ENCODE results near the gene PTPRR.
"Not testable (repeated sequence)": the region's sequence is repeated elsewhere in the genome, so short reads cannot be mapped to it uniquely, and the experiment has no call there.

Gene PTPRR

GRCh38 chr12:70838127-70838526 lies 82.4 kb downstream of the PTPRR start:
- no peak for DNase-seq

- no peak for DNase-seq
These were observed 83.5 kb downstream of the PTPRR start for GRCh38 chr12:70837026-70837425.

GRCh38 chr12:70835948-70836347 lies 84.6 kb downstream of the PTPRR start:
- DNase-seq = no peak

- DNase-seq = no peak
These were observed 89.0 kb downstream of the PTPRR start for GRCh38 chr12:70831543-70831942.

- no peak for DNase-seq
These were observed 90.1 kb downstream of the PTPRR start for GRCh38 chr12:70830221-70831061.

GRCh38 chr12:70829070-70829469 lies 91.5 kb downstream of the PTPRR start:
- no peak for DNase-seq

- no peak for DNase-seq
These were observed 92.2 kb downstream of the PTPRR start for GRCh38 chr12:70828351-70828750.

GRCh38 chr12:70826156-70826555 lies 94.4 kb downstream of the PTPRR start:
- DNase-seq = no peak

GRCh38 chr12:70824511-70824910 lies 96.0 kb downstream of the PTPRR start:
- no peak for DNase-seq

- DNase-seq = no peak
These were observed 97.2 kb downstream of the PTPRR start for GRCh38 chr12:70823182-70823976.

- no peak for DNase-seq
These were observed 98.1 kb downstream of the PTPRR start for GRCh38 chr12:70822412-70822811.

- no peak for DNase-seq
These were observed 104.6 kb downstream of the PTPRR start for GRCh38 chr12:70815971-70816391.

GRCh38 chr12:70815056-70815455 lies 105.5 kb downstream of the PTPRR start:
- no peak for DNase-seq

GRCh38 chr12:70813559-70813958 lies 107.0 kb downstream of the PTPRR start:
- DNase-seq = no peak

- no peak for DNase-seq
These were observed 108.4 kb downstream of the PTPRR start for GRCh38 chr12:70812136-70812535.

- no peak for DNase-seq
These were observed 110.7 kb downstream of the PTPRR start for GRCh38 chr12:70809887-70810286.

GRCh38 chr12:70807993-70808392 lies 112.5 kb downstream of the PTPRR start:
- DNase-seq = not testable (repeated sequence)

- no peak for DNase-seq
These were observed 113.7 kb downstream of the PTPRR start for GRCh38 chr12:70806827-70807226.

- DNase-seq = no peak
These were observed 114.5 kb downstream of the PTPRR start for GRCh38 chr12:70806043-70806442.

- DNase-seq = no peak
These were observed 122.3 kb downstream of the PTPRR start for GRCh38 chr12:70798016-70798783.

GRCh38 chr12:70796989-70797388 lies 123.5 kb downstream of the PTPRR start:
- DNase-seq = no peak

- no peak for DNase-seq
These were observed 124.9 kb downstream of the PTPRR start for GRCh38 chr12:70795608-70796007.

- DNase-seq = no peak
These were observed 126.4 kb downstream of the PTPRR start for GRCh38 chr12:70794131-70794530.
